Naive thymus-derived CD8-positive, alpha-beta T cell (primary cell): ENCODE measurements around the gene RBM12. TPM values are rescaled to one million over a fixed set of nuclear protein-coding genes. Genes with fewer than 3 reads are reported as not detected.
"Not testable (repeated sequence)": the region's sequence is repeated elsewhere in the genome, so short reads cannot be mapped to it uniquely, and the experiment has no call there.

Experiments used
- ATAC-seq, 2 donors: fragments of 150-1000 bp; cut with Tn5 transposase in 1 of 2; sonication (Bioruptor Pico), chemical (Tn5 transposase) in 1 of 2; 1 replicate in 1 of 2; 2 replicates in 1 of 2; pipeline ENCODE4 v1.10.0; 2021; ENCODE audit warnings: mild to moderate bottlenecking in 2 of 2, moderate library complexity in 2 of 2
- POLR2A ChIA-PET: fragments of 350-600 bp; sonication (Branson Sonifier 250); formaldehyde crosslinking; loops from one replicate; lab custom pipeline; 2021; ENCODE audit warnings: antibody characterized with exemption; lab: Charles Lee
- DNase-seq, 10 donors: peaks; one replicate each; pipeline versions ENCODE4 v3.0.0 to v3.0.0-alpha.2; 2020 to 2022
- H3K27ac Mint-ChIP-seq, 10 donors: one replicate each; pipeline ENCODE4 v1.8.0; 2020 to 2022; ENCODE audit warnings: mild to moderate bottlenecking in 10 of 10, mixed read lengths in 10 of 10, moderate library complexity in 4 of 10, inconsistent platforms in 1 of 10
- H3K27me3 Mint-ChIP-seq, 5 donors: one replicate each; pipeline ENCODE4 v1.8.0; 2021 to 2022; ENCODE audit warnings: mixed read lengths in 5 of 5
- H3K36me3 Mint-ChIP-seq, 3 donors: one replicate each; pipeline ENCODE4 v1.8.0; 2020 to 2022; ENCODE audit warnings: mixed read lengths in 3 of 3, mild to moderate bottlenecking in 2 of 3, inconsistent platforms in 1 of 3
- H3K4me1 Mint-ChIP-seq, 4 donors: one replicate each; pipeline ENCODE4 v1.8.0; 2021 to 2022; ENCODE audit warnings: mixed read lengths in 4 of 4
- H3K4me3 Mint-ChIP-seq, 10 donors: one replicate each; pipeline ENCODE4 v1.8.0; 2020 to 2022; ENCODE audit warnings: mild to moderate bottlenecking in 10 of 10, mixed read lengths in 10 of 10, moderate library complexity in 6 of 10, inconsistent platforms in 1 of 10
- H3K9me3 Mint-ChIP-seq, 9 donors: one replicate each; pipeline ENCODE4 v1.8.0; 2020 to 2022; ENCODE audit warnings: mixed read lengths in 9 of 9, mild to moderate bottlenecking in 3 of 9, inconsistent platforms in 1 of 9, moderate library complexity in 1 of 9
- polyA plus RNA-seq, 3 donors: library from polyadenylated mRNA; unstranded; fragments of 300-500 nt; fragmentation: Illumina TruSeq; gene quantifications; one replicate each; pipeline ENCODE4 v1.2.3, GENCODE V29; 2021
- total RNA-seq, 8 experiments: library from RNA in 2 of 8; stranded (reverse) in 2 of 8; gene quantifications; one replicate each; pipeline ENCODE4 v1.2.3 and lab custom pipeline; 2021 to 2026

Gene RBM12
- total and polyA plus RNA-seq, 5 experiments from 2014 or later: 35.2 to 132 (median 43.7) TPM

- peak overlapping the region in 1 of 10 donors; percentile 20 for H3K4me3 Mint-ChIP-seq
- peaks cover 8 to 33% (median 28%) of the 10 kb centered on the region in 4 donors for H3K4me1 Mint-ChIP-seq
- H3K36me3 Mint-ChIP-seq: peaks cover 0 to 85% (median 12%) of the 10 kb centered on the region in 3 donors
- H3K9me3 Mint-ChIP-seq, ATAC-seq, H3K27me3 Mint-ChIP-seq: not testable (repeated sequence)
- POLR2A ChIA-PET: interaction anchor here (0.7 kb wide), 1 partner anchor 181 kb away, joined by 3 read pairs; no protein-coding TSS in a partner anchor
- H3K27ac Mint-ChIP-seq: peak overlapping the region in 3 of 10 donors; percentile 3 to 68 (median 52)
- peak in 2 of 10 donors; percentile 2 to 7 for DNase-seq
These were observed 41.2 kb upstream of the RBM12 start for GRCh38 chr20:35705894-35706293.

- Mint-ChIP-seq H3K9me3 (no peaks in the 10 kb centered on the region), H3K4me3 (no peak overlapping the region), H3K36me3 (peaks cover 0 to 73% (median 12%) of the 10 kb centered on the region in 3 donors), H3K27ac (peak overlapping the region in 3 of 10 donors; percentile 17 to 39 (median 34)), H3K27me3 (no peaks in the 10 kb centered on the region), H3K4me1 (peaks cover 9 to 34% (median 30%) of the 10 kb centered on the region in 4 donors)
- POLR2A ChIA-PET: interaction anchor here (1.3 to 6.3 kb wide), 3 partner anchors 12 to 38 kb away, joined by 3 to 71 read pairs (median 3); partner anchors contain the start of gene RBM39
- DNase-seq (peak in 1 of 10 donors; percentile 5), ATAC-seq (no peak)
These were observed 40.0 kb upstream of the RBM12 start for GRCh38 chr20:35704514-35705261.

- ATAC-seq: no peak
- Mint-ChIP-seq H3K27ac (peak overlapping the region in 6 of 10 donors; percentile 23 to 77 (median 48)), H3K4me3 (peak overlapping the region in 2 of 10 donors; percentile 12 to 37), H3K27me3 (no peaks in the 10 kb centered on the region), H3K9me3 (no peaks in the 10 kb centered on the region), H3K4me1 (peaks cover 13 to 33% (median 31%) of the 10 kb centered on the region in 4 donors), H3K36me3 (peaks cover 0 to 58% (median 10%) of the 10 kb centered on the region in 3 donors)
- POLR2A ChIA-PET: interaction anchor here (1.4 to 6.3 kb wide), 3 partner anchors 16 to 39 kb away, joined by 3 to 71 read pairs (median 3); partner anchors contain the start of gene RBM39
- peak in 2 of 10 donors; percentile 11 to 17 for DNase-seq
These were observed 38.4 kb upstream of the RBM12 start for GRCh38 chr20:35702824-35703695.

GRCh38 chr20:35702051-35702823 lies 37.5 kb upstream of the RBM12 start:
- peak in 2 of 10 donors; percentile 15 to 17 for DNase-seq

GRCh38 chr20:35700625-35701148 lies 36.0 kb upstream of the RBM12 start:
- DNase-seq (peak in 1 of 10 donors; percentile 12), ATAC-seq (no peak)
- Mint-ChIP-seq H3K4me1 (peaks cover 20 to 43% (median 41%) of the 10 kb centered on the region in 4 donors), H3K27ac (peak overlapping the region in 9 of 10 donors; percentile 71 to 99 (median 95)), H3K36me3 (peaks cover 0 to 45% (median 6%) of the 10 kb centered on the region in 3 donors), H3K9me3 (no peaks in the 10 kb centered on the region), H3K27me3 (no peaks in the 10 kb centered on the region), H3K4me3 (peak overlapping the region in 9 of 10 donors; percentile 22 to 97 (median 94))
- POLR2A ChIA-PET: interaction anchor here (0.9 to 6.3 kb wide), 10 partner anchors 9 to 254 kb away, joined by 3 to 71 read pairs (median 7); partner anchors contain the start of genes CPNE1, PHF20, RBM12 and RBM39

More at GRCh38 chr20:35702051-35702823, 37.5 kb upstream of the RBM12 start:
- Mint-ChIP-seq H3K27me3 (no peaks in the 10 kb centered on the region), H3K27ac (peak overlapping the region; percentile 43 to 98 (median 56)), H3K4me1 (peaks cover 20 to 41% (median 39%) of the 10 kb centered on the region in 4 donors), H3K9me3 (no peaks in the 10 kb centered on the region), H3K4me3 (peak overlapping the region in 5 of 10 donors; percentile 12 to 72 (median 34)), H3K36me3 (peaks cover 0 to 52% (median 11%) of the 10 kb centered on the region in 3 donors)
- POLR2A ChIA-PET: interaction anchor here (1.4 to 6.3 kb wide), 3 partner anchors 17 to 40 kb away, joined by 3 to 71 read pairs (median 20); partner anchors contain the start of genes CPNE1, RBM12 and RBM39
- no peak for ATAC-seq

- ATAC-seq: no peak
- POLR2A ChIA-PET: interaction anchor here (0.8 to 6.3 kb wide), 19 partner anchors 9 to 1219 kb away, joined by 3 to 71 read pairs (median 4); partner anchors contain the start of genes CEP250, CPNE1, PHF20 and RBM12
- Mint-ChIP-seq H3K27ac (peak overlapping the region; percentile 90 to 99 (median 96)), H3K36me3 (peaks cover 0 to 45% (median 9%) of the 10 kb centered on the region in 3 donors), H3K27me3 (no peaks in the 10 kb centered on the region), H3K9me3 (no peaks in the 10 kb centered on the region), H3K4me3 (peak overlapping the region; percentile 85 to 97 (median 94)), H3K4me1 (peaks cover 23 to 45% (median 42%) of the 10 kb centered on the region in 4 donors)
- DNase-seq: no peak
These were observed 35.4 kb upstream of the RBM12 start for GRCh38 chr20:35699957-35700624.

- POLR2A ChIA-PET: interaction anchor here (0.6 to 6.3 kb wide), 23 partner anchors 10 to 1219 kb away, joined by 3 to 71 read pairs (median 4); partner anchors contain the start of genes CEP250, CPNE1, PHF20 and RBM12
- Mint-ChIP-seq H3K27me3 (no peaks in the 10 kb centered on the region), H3K9me3 (no peaks in the 10 kb centered on the region), H3K36me3 (peaks cover 0 to 42% (median 9%) of the 10 kb centered on the region in 3 donors), H3K4me3 (peak within 1 kb of the TSS; percentile 85 to 98 (median 94)), H3K4me1 (peaks cover 23 to 47% (median 38%) of the 10 kb centered on the region in 4 donors), H3K27ac (peak within 1 kb of the TSS; percentile 93 to 99 (median 97))
- ATAC-seq: peak; percentile 83 to 92
- DNase-seq: peak; percentile 73 to 92 (median 86)
These were observed 34.6 kb upstream of the RBM12 start, which contains the start of the genes NFS1 and ROMO1 for GRCh38 chr20:35699127-35699956. TSS of gene NFS1 (minus strand) at chr20:35699352. CDS start at chr20:35699288, 64 bp downstream. TSS of gene ROMO1 (plus strand) at chr20:35699405. CDS start at chr20:35699633, 228 bp downstream.

- DNase-seq: no peak
These were observed 33.8 kb upstream of the RBM12 start for GRCh38 chr20:35698298-35699126.

More at GRCh38 chr20:35698298-35699126, 33.8 kb upstream of the RBM12 start:
- H3K9me3 Mint-ChIP-seq: no peaks in the 10 kb centered on the region
- no peaks in the 10 kb centered on the region for H3K27me3 Mint-ChIP-seq
- peaks cover 23 to 47% (median 35%) of the 10 kb centered on the region in 4 donors for H3K4me1 Mint-ChIP-seq
- peaks cover 0 to 38% (median 9%) of the 10 kb centered on the region in 3 donors for H3K36me3 Mint-ChIP-seq
- H3K4me3 Mint-ChIP-seq: peak overlapping the region; percentile 85 to 98 (median 94)
- peak; percentile 27 to 35 for ATAC-seq
- peak overlapping the region; percentile 92 to 99 (median 96) for H3K27ac Mint-ChIP-seq
- POLR2A ChIA-PET: interaction anchor here (0.9 to 6.3 kb wide), 11 partner anchors 13 to 256 kb away, joined by 3 to 71 read pairs (median 4); partner anchors contain the start of genes CPNE1, RBM12, RBM39 and SCAND1
